Right ventricle myocardium superior (tissue), 1 donor: ENCODE results near the gene CLK4. TPM values are rescaled to one million over a fixed set of nuclear protein-coding genes. Genes with fewer than 3 reads are reported as not detected.

Experiments used
- ATAC-seq: fragments of 200-7000 bp; cut with Tn5 transposase; one replicate; pipeline ENCODE4 v1.9.1; 2020; ENCODE audit warnings: mild to moderate bottlenecking; ENCODE audit not compliant: poor library complexity
- DNase-seq: peaks from one replicate; pipeline ENCODE4 v3.0.0-alpha.2; 2020
- intact Hi-C: fragments of 100-400 bp; cut with DNase I; formaldehyde crosslinking; loops from one replicate; pipeline ENCODE4 v1.11.2; 2022
- total RNA-seq: library from RNA; stranded (reverse); fragmentation: NEBNext Ultra II Directional; extraction: Animal tissue kit (Norgen Biotek cat#: 25700); gene quantifications from one replicate; pipeline ENCODE4 v1.2.1, GENCODE V29; 2021
- donor health status: DM: no; HTN: yes; CAD: no; lungs with severe emphysema.

Gene CLK4
- total RNA-seq, 1 donor from 2014 or later: 23.2 TPM

DNA sequence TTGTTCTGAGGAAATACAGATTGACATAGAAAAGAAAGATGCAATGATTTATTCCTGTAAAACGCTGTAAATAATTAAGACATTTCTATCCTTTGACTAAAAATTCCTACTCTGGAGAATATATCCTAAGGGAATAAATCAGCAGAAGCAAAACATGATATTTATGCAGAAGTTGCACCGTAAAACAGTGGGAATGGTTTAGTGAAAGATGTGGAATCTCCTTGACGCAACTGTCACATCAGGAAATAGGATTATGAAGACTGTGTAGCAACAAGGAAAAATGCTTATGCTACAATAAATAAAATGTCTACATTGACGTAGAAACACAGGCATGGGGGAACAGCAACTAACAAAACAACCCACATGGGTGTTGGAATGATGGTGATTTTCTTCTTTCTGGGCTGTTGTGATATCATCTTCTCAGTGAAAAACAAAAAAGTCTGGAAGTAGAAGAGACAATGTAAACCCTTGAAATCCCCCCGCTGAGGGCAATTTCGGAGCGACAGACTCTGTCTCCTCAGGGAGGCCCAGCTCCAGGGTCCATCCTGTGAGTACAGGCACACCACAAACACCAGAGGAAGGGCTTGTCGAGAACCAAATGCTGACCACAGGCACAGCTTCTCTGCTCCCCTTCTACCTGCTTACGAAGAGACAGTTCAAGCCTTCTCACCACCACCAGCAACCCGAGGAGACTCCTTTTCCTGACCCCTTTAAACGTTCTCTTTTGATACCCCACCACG is 61.9 kb downstream of the CLK4 start:
- DNase-seq (no peak), ATAC-seq (no peak)
- intact Hi-C loops: no loop called here

DNA sequence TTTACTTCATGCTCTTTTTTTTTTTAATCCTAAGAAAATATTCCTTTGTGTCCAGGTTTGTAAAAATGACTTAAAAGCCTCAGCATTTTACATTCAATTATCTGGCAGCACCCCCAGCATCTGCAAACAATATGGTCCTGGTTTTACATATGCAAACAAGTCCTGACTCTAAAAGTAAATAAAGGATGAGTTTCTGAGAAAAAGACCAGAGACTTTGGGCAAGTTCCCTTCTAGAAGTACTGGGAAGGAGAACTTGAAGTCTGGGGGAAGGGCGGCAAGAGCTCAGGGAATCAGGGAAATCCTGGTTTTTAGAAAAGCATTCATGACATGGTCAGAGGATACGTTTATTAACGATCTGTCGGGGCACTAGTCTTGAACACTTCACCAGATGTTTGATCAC is 62.5 kb downstream of the CLK4 start:
- no peak for DNase-seq
- intact Hi-C loops: no loop called here
- no peak for ATAC-seq

DNA sequence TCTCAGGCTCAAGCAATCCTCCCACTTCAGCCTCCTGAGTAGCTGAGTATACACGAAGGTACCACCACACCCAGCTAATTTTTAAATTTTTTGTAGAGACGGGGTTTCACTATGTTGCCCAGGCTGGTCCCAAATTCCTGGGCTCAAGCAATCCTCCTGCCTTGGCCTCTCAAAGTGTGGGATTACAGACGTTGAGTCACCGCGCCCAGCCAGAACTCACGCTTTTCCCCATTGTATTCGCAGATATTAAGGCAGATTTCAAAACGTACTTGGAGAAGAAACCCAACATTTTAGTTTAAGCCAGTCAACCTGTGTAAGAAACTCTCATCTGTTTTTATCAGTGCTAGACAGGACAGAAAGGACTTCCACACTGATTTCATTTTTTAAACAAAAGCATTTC is 63.2 kb downstream of the CLK4 start:
- no peak for ATAC-seq
- intact Hi-C loops: no loop called here
- no peak for DNase-seq

DNA sequence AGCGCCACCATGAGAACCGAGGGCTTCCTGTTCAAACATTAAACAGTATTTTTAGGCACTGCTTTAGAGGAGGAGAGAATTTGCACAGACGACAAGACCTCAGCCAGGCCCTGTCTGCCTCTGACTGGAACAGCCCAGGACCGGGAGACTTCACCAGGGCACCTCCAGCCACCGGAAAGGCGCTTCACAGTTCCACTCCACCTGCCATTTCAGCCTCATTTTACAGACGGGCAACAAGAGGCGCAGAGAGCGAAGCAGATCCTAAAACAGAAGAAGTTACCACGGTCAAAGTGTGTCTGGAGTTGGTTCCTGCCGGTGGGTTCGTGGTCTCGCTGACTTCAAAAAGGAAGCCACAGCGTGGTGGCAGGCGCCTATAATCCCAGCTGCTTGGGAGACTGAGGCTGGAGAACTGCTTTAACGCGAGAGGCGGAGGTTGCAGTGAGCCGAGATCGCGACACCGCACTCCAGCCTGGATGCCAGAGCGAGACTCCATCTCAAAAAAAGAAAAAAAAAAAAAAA is 65.0 kb downstream of the CLK4 start:
- intact Hi-C loops: no loop called here
- no peak for ATAC-seq
- no peak for DNase-seq

DNA sequence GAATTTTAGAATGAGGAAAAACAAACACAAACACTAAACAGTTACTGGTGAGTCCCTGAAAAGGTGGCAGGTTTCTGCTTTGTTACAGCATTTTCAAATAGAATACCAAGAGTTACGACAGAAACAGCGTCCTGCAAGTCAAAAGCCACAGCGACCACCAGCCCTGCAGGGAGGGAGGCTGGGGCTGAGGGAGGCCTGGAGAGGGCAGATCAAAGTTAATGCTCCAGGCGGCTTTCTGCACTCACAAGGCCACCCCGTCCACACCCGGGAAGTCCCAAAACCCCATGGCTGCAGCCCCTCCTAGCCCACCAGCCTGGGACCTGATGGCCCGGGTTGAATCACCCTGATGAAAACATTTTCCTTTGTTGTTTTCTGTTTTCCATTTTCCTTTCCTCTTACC is 65.9 kb downstream of the CLK4 start:
- no peak for ATAC-seq

DNA sequence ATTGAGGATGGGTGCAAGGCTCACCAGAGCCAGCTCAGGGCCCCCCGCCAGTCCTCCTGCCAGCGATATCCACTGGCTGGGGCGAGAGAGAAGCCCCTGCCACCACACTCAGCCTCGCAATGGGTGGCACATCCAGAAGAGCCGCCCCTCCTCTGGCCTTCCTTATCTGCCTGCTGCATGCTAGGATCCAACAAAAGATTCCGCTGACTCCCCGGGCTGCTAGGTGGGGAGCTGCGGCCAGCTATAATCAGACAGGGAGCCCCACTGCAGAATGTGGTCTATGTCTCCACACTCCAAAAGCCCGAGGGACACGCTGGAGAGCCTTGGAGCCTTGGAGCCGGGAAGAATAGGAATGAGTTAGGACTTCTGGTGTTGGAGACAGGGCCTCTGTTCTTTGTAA is 69.4 kb downstream of the CLK4 start:
- no peak for DNase-seq
- no peak for ATAC-seq
- intact Hi-C loops: no loop called here

More for the DNA sequence above, 65.9 kb downstream of the CLK4 start:
- DNase-seq: no peak
- intact Hi-C loops: no loop called here

DNA sequence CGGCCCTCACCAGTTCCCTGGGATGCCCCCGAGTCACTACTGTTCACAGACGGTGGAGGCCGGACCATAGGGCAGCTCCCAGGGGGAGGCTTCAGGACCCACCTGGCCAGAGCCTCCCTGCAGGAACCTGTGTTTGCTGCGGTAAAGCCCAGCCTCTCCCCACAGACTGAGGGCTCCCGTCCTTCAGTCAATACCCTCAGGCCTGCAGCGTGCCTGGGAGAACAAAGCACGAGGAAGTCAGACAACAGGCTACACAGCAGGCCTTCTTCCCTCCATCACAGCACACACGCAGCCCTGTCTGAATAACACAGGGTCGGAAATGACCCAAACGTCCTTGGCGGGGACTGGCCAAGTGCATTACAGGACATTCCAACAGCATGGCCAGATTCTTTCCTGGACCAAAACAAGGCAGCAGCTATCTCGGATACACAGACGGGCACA is 71.1 kb downstream of the CLK4 start:
- no peak for DNase-seq
- ATAC-seq: peak; percentile 77
- intact Hi-C loops: no loop called here

DNA sequence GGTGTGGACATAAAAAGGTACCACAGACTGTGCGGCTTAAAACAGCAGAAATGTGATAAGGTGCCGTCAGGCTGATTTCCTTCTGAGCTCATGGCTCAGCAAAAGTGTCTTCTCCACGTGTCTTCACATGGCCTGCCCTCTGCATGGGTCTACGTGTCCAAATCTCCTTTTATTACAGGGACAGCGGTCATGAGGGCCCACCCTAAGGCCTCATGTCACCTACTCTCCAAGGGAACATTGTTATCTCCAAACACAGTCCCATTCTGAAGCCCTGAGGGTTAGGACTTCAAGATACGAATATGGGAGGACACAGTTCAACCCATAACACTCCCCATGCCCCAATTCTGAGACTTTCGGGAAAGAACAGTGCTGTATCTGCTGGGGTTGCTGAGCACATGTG is 71.8 kb downstream of the CLK4 start:
- no peak for DNase-seq
- intact Hi-C loops: no loop called here
- no peak for ATAC-seq

DNA sequence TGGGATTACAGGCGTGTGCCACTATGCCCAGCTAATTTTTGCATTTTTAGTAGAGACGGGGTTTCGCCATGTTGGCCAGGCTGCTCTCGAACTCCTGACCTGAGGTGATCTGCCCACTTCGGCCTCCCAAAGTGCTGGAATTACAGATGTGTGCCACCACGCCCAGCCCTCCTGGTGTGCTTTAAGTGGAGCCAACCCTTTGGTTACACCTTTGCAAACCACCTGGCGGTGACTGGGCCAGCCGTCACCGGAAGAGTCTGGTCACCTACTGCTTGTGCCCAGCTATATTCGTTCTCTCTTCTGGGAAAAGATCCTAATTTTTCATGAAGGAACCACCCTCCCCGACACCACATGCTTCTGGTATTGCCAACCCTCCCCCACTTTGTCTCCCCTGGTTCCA is 72.5 kb downstream of the CLK4 start:
- ATAC-seq: no peak
- no peak for DNase-seq
- intact Hi-C loops: loop anchor here (5.0 kb wide), 1 partner anchor 272 kb away; no protein-coding TSS in a partner anchor

DNA sequence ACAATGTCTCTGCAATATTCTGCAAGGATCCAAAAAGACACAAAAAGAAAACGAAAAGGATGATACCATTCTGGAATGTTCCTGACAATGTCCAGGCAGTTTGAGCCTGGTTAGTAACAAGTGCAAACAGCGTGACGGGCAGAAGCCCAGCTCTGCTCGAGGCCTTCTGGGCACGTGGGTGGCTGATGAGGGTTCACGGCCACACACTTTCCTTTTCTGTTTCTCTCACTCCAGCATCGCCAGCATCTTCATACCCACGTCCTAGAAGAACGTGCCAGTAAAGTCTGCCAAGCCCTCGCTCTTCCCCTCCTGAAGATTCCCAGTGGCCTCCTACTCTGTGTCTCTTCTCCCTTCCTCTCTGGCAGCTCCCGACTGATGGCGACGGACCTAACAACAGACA is 73.3 kb downstream of the CLK4 start:
- DNase-seq: no peak
- intact Hi-C loops: loop anchor here (5.0 kb wide), 1 partner anchor 271 kb away; no protein-coding TSS in a partner anchor
- ATAC-seq: no peak

Other genes starting within 250 kb of the CLK4 start
- gene COL23A1, start 36.7 kb downstream of the CLK4 start, total RNA-seq: 18.8 TPM
- 7.7 TPM for gene ZNF354A, start 103.6 kb upstream of the CLK4 start, total RNA-seq
- 7.2 TPM for gene ZNF354B, start 232.9 kb upstream of the CLK4 start, total RNA-seq